AG08395 (cell line): ENCODE measurements around the gene THOP1.
A peak's percentile ranks its signal among the peaks of the same experiment; 100 is the strongest.
"Not testable (repeated sequence)": the region's sequence is repeated elsewhere in the genome, so short reads cannot be mapped to it uniquely, and the experiment has no call there.

ENCODE experiments used
- DNase-seq: peaks from one replicate; pipeline ENCODE4 v3.0.0; 2012; ENCODE audit warnings: mixed read lengths, low spot score

The THOP1 gene

GRCh38 chr19:2782936-2783780 lies 2.1 kb upstream of the THOP1 start, which contains the start of gene SGTA:
SGTA (minus strand) TSS chr19:2783273; CDS start chr19:2769068, 14,205 bp downstream.
- peak; percentile 100 for DNase-seq

- no peak for DNase-seq
Observed at GRCh38 chr19:2783781-2784145, 1.5 kb upstream of the THOP1 start.

GRCh38 chr19:2787115-2787514 lies 1.8 kb downstream of the THOP1 start:
- DNase-seq: no peak

GRCh38 chr19:2788237-2788636 lies 2.9 kb downstream of the THOP1 start:
- no peak for DNase-seq

- DNase-seq: no peak
Observed at GRCh38 chr19:2790194-2790556, 4.9 kb downstream of the THOP1 start.

- no peak for DNase-seq
Observed at GRCh38 chr19:2790557-2791271, 5.4 kb downstream of the THOP1 start.

- DNase-seq: no peak
Observed at GRCh38 chr19:2791440-2791839, 6.1 kb downstream of the THOP1 start.

GRCh38 chr19:2791876-2792275 lies 6.6 kb downstream of the THOP1 start:
- DNase-seq: no peak

- DNase-seq: not testable (repeated sequence)
Observed at GRCh38 chr19:2792666-2793065, 7.4 kb downstream of the THOP1 start.

GRCh38 chr19:2793126-2793525 lies 7.8 kb downstream of the THOP1 start:
- no peak for DNase-seq

GRCh38 chr19:2793577-2793976 lies 8.3 kb downstream of the THOP1 start:
- DNase-seq: no peak

GRCh38 chr19:2795827-2796658 lies 10.7 kb downstream of the THOP1 start:
- no peak for DNase-seq

GRCh38 chr19:2796659-2797266 lies 11.5 kb downstream of the THOP1 start:
- DNase-seq: no peak

- no peak for DNase-seq
Observed at GRCh38 chr19:2797280-2797679, 12.0 kb downstream of the THOP1 start.

GRCh38 chr19:2798158-2798685 lies 12.9 kb downstream of the THOP1 start:
- no peak for DNase-seq

- DNase-seq: peak; percentile 59
Observed at GRCh38 chr19:2798733-2799132, 13.4 kb downstream of the THOP1 start.

GRCh38 chr19:2799273-2800020 lies 14.1 kb downstream of the THOP1 start:
- no peak for DNase-seq

GRCh38 chr19:2800506-2800905 lies 15.2 kb downstream of the THOP1 start:
- DNase-seq: no peak

GRCh38 chr19:2802826-2803225 lies 17.5 kb downstream of the THOP1 start:
- DNase-seq: no peak

GRCh38 chr19:2803486-2804155 lies 18.3 kb downstream of the THOP1 start:
- DNase-seq: no peak
